HEK293T (cell line): Measurements from ENCODE around the gene BTBD9.

Experiments used
- CTCF ChIA-PET: fragments of 350-600 bp; formaldehyde crosslinking; extraction: SDS; loops from one replicate; lab custom pipeline; 2021; ENCODE audit warnings: antibody characterized with exemption, inconsistent platforms; lab: Yijun Ruan, JAX
- POLR2A ChIA-PET: fragments of 350-600 bp; formaldehyde crosslinking; extraction: SDS; loops from one replicate; lab custom pipeline; 2020; ENCODE audit warnings: antibody characterized with exemption, inconsistent platforms; lab: Yijun Ruan, JAX
- DNase-seq: peaks from one replicate; pipeline ENCODE4 v3.0.0; 2012; ENCODE audit warnings: mixed read lengths; ENCODE audit errors: extremely low spot score
- ARNT ChIP-seq: fragments of 450-650 bp; IDR thresholded peaks from 2 replicates; pipeline ENCODE4 v1.6.1; 2017; ENCODE audit warnings: mild to moderate bottlenecking
- BHLHE40 ChIP-seq: fragments of 450-650 bp; IDR thresholded peaks from 2 replicates; pipeline ENCODE4 v1.6.1; 2016; ENCODE audit warnings: mild to moderate bottlenecking, moderate library complexity, borderline replicate concordance
- CTBP1 ChIP-seq: fragments of 450-650 bp; IDR thresholded peaks from 2 replicates; pipeline ENCODE4 v1.6.1; 2016; ENCODE audit warnings: borderline replicate concordance
- ELF4 ChIP-seq: fragments of 450-650 bp; IDR thresholded peaks from 2 replicates; pipeline ENCODE4 v1.6.1; 2017; ENCODE audit warnings: antibody characterized with exemption
- FOXA1 ChIP-seq: fragments of 450-650 bp; IDR thresholded peaks from 2 replicates; pipeline ENCODE4 v1.6.1; 2016; ENCODE audit warnings: mild to moderate bottlenecking
- FOXK2 ChIP-seq: fragments of 450-650 bp; IDR thresholded peaks from 2 replicates; pipeline ENCODE4 v1.6.1; 2016; ENCODE audit warnings: mild to moderate bottlenecking
- FOXM1 ChIP-seq: fragments of 450-650 bp; IDR thresholded peaks from 2 replicates; pipeline ENCODE4 v1.6.1; 2017; ENCODE audit warnings: mild to moderate bottlenecking, borderline replicate concordance
- HDGF ChIP-seq: fragments of 450-650 bp; IDR thresholded peaks from 2 replicates; pipeline ENCODE4 v1.6.1; 2017; ENCODE audit warnings: antibody characterized with exemption, borderline replicate concordance
- L3MBTL2 ChIP-seq: fragments of 450-650 bp; conservative IDR thresholded peaks from 2 replicates; pipeline ENCODE4 v1.6.1; 2016; ENCODE audit warnings: mild to moderate bottlenecking
- LEF1 ChIP-seq: fragments of 450-650 bp; IDR thresholded peaks from 2 replicates; pipeline ENCODE4 v1.6.1; 2017; ENCODE audit warnings: mild to moderate bottlenecking, borderline replicate concordance
- NFRKB ChIP-seq: fragments of 450-650 bp; IDR thresholded peaks from 2 replicates; pipeline ENCODE4 v1.6.1; 2016; ENCODE audit warnings: mild to moderate bottlenecking, moderate library complexity
- SP1 ChIP-seq: fragments of 450-650 bp; IDR thresholded peaks from 2 replicates; pipeline ENCODE4 v1.6.1; 2017
- SUZ12 ChIP-seq: fragments of 450-650 bp; IDR thresholded peaks from 2 replicates; pipeline ENCODE4 v1.6.1; 2016; ENCODE audit warnings: mild to moderate bottlenecking
- TARDBP ChIP-seq: fragments of 450-650 bp; IDR thresholded peaks from 2 replicates; pipeline ENCODE4 v1.6.1; 2016
- ZNF384 ChIP-seq: fragments of 450-650 bp; IDR thresholded peaks from 2 replicates; pipeline ENCODE4 v1.6.1; 2016
- TF ChIP-seq, protein P1 (sequence below): fragments of 450-650 bp; IDR thresholded peaks from 2 replicates; pipeline ENCODE4 v1.6.1; 2016

Gene BTBD9

DNA sequence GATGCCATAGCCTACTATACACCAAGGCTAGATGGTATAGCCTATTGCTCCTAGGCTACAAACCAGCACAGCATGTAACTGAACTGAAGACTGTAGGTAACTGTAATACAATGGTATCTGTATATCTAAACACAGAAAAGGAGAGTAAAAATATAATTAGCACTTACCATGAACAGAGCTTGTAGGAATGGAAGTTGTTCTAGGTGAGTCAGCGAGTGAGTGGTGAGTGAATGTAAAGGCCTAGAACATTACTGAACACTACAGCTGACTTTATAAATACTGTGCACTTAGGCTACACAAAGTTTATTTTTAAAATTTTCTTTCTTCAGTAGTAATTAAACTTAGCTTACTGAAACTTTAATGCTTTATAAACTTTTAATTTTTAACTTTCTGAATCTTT, 129.5 kb downstream of the BTBD9 start:
- TF ChIP-seq FOXA1 (no peak), FOXM1 (no peak), NFRKB (no peak), SUZ12 (no peak), ELF4 (no peak), SP1 (no peak), BHLHE40 (no peak), LEF1 (no peak), ARNT (no peak), FOXK2 (no peak)
- ChIA-PET POLR2A (no interaction called here), CTCF (interaction anchor here (0.7 to 0.9 kb wide), 2 partner anchors 16 to 30 kb away, joined by 3 read pairs; no protein-coding TSS in a partner anchor)
- no peak for DNase-seq

DNA sequence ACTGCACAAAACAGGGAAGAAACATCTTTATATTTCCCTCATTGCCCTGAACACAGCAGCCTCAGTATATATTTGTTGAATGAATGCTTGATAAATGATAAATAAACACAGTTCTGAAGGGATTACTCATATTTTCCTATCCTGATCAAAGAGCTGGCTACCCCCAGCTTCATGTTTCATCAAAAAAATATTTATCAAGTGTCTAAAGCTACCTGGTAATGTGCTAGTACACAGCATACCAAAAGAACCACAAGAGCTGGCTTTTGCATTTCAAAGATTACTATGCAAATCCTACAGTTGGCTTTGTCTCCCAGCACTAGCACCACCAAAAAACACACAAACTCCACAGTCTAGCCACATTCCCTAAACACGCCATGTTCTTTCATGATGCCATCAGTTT, 130.0 kb downstream of the BTBD9 start:
- no peak for DNase-seq
- ChIA-PET POLR2A (no interaction called here), CTCF (interaction anchor here (0.9 kb wide), 1 partner anchor 31 kb away, joined by 3 read pairs; no protein-coding TSS in a partner anchor)
- TF ChIP-seq, protein P1, sequence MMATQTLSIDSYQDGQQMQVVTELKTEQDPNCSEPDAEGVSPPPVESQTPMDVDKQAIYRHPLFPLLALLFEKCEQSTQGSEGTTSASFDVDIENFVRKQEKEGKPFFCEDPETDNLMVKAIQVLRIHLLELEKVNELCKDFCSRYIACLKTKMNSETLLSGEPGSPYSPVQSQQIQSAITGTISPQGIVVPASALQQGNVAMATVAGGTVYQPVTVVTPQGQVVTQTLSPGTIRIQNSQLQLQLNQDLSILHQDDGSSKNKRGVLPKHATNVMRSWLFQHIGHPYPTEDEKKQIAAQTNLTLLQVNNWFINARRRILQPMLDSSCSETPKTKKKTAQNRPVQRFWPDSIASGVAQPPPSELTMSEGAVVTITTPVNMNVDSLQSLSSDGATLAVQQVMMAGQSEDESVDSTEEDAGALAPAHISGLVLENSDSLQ = no peak
- no peak for TF ChIP-seq BHLHE40
- no peak for TF ChIP-seq ARNT
- no peak for TF ChIP-seq FOXK2
- TF ChIP-seq CTBP1 = no peak
- TF ChIP-seq TARDBP = no peak
- TF ChIP-seq FOXA1 = no peak
- TF ChIP-seq ZNF384 = no peak
- TF ChIP-seq L3MBTL2 = no peak
- TF ChIP-seq FOXM1 = no peak
- TF ChIP-seq SP1 = no peak
- no peak for TF ChIP-seq SUZ12
- TF ChIP-seq LEF1 = no peak
- no peak for TF ChIP-seq HDGF
- TF ChIP-seq NFRKB = no peak
- TF ChIP-seq ELF4 = no peak

DNA sequence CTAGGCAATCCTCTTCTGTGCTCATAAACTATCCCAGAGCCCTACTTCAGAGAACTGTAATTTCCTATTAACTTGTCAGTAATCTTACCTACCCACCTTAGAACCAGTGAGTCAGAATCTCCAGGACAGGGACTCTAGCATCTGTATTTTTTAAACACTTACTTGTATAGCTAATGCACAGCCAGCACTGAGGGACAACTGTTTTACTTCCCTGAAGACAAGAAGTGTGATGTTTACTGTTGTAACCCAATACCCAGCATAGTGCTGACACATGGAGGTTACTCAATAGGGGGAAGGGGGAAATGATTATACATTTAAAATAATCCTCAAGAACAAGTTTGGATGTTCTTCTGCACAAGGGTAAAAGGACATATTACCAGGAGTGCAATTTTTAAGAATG, 130.8 kb downstream of the BTBD9 start:
- TF ChIP-seq LEF1 (no peak), L3MBTL2 (no peak), ZNF384 (no peak), ARNT (no peak), CTBP1 (no peak), FOXA1 (no peak), SUZ12 (no peak), NFRKB (no peak), FOXK2 (no peak), TARDBP (no peak), ELF4 (no peak), FOXM1 (no peak), BHLHE40 (no peak), HDGF (no peak)
- TF ChIP-seq, protein P1 = no peak
- POLR2A ChIA-PET = no interaction called here
- CTCF ChIA-PET = interaction anchor here (1.1 kb wide), 1 partner anchor 15 kb away, joined by 5 read pairs; no protein-coding TSS in a partner anchor
- no peak for DNase-seq

DNA sequence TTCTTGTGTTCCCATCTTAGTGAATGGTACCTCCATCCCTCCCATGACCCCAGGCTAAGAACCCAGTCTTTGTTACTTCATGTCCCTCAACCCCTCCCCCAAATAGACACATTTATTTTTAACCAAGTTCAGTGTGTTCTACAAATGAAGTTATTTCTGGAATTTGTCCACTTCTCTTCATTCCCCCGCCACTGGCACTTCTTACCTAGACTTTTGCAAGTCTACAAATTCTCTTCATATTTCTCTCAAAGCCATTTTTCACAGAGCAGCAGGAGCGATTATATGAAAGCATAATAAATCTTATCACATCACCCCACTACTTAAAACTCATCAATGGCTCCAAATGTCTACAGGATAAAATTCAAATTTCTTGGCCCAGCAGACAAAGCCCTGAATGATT, 131.4 kb downstream of the BTBD9 start:
- TF ChIP-seq ARNT (no peak), ELF4 (no peak), SUZ12 (no peak), TARDBP (no peak)
- TF ChIP-seq, protein P1 = no peak
- CTCF ChIA-PET = interaction anchor here (1.1 kb wide), 1 partner anchor 14 kb away, joined by 5 read pairs; no protein-coding TSS in a partner anchor
- DNase-seq = no peak
- POLR2A ChIA-PET = no interaction called here

DNA sequence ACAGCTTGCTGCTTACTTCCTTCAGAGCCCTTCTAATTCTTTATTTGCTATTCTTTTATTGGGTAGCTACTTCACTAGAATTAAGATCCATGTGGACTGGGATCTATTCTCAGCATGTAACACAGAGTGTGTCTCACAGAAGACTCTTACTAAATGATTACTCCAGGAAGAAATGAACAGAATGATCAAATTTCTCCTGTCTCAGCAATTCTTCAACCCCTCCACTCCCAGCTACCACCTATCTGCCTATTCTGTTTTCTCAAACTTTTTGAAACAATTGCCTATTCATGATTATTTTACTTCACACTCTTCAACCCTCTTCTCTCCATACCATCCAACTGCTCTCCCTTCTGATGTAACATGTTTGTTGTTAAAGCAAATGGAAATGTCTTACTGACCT, 132.6 kb downstream of the BTBD9 start:
- DNase-seq = no peak
- TF ChIP-seq FOXM1 = no peak
- no peak for TF ChIP-seq HDGF
- TF ChIP-seq CTBP1 = no peak
- TF ChIP-seq NFRKB = no peak
- TF ChIP-seq LEF1 = no peak
- TF ChIP-seq ARNT = no peak
- TF ChIP-seq, protein P1 = no peak
- no peak for TF ChIP-seq ZNF384
- TF ChIP-seq L3MBTL2 = no peak
- TF ChIP-seq TARDBP = no peak
- no peak for TF ChIP-seq SP1
- no peak for TF ChIP-seq FOXK2
- no peak for TF ChIP-seq FOXA1
- TF ChIP-seq SUZ12 = no peak
- no peak for TF ChIP-seq BHLHE40
- CTCF ChIA-PET = interaction anchor here (0.7 kb wide), 1 partner anchor 478 kb away, joined by 4 read pairs; no protein-coding TSS in a partner anchor
- POLR2A ChIA-PET = no interaction called here
